ENCODE measurements around the gene PTPRG.

PTPRG gene

DNA sequence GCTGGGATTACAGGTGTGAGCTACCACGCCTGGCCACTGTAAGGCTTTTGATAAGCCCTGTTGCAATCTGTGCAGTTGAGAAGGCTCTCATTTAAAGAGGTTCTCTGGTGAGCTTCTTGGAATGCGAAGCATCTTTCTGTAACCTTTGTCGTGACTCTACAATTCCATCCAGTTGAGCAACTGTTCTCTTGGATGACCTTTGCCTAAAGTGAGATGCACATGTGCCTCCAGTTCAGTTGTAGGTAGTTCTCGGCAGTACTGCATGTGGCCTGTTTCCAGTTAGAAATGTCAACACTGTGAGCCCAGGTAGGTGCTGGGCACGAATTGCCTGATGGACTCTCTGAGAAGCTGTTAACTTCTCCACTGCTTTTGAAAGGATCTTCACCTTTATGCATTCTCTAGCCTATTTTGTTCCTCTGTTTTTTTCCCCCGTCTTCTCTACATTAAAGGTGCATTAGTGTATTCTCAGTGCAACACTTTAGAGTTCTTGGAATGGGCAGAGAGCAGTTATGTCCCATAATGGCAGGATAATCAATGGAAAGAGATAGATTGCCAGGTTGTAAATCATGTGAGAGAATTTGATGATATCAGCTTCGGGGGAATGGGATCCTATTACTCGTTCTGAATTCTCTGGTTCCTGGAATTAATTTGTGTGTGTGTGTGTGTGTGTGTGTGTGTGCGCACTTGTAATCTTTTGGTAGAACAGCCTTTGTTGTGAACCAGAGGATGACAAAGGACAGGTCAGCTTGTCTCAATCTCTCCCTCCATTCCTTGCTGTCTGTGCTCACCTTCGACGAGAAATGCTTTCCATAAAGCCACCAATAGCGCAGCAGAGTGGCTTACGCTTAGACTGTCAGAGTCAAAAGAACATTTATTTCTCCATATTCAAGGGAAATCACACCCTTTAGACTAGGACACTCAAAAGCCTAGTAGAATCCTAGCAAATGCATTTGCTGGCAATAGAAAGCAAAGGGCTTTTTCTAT, 51.1 kb downstream of the PTPRG start:
- H4K20me1 ChIP-seq (ENCODE audit: insufficient read depth, low read length), result 0 out of 2 replicates have a peak, but pooled peaks cover 3% of the 10 kb centered on the region
- H3K4me2 ChIP-seq (ENCODE audit: low read length), result no peak overlapping the region
- H2AFZ ChIP-seq (ENCODE audit: low read depth, low read length), result no peak overlapping the region
- no peak overlapping the region for H3K4me3 ChIP-seq (ENCODE audit: low read length)
- no peaks in the 10 kb centered on the region for H3K36me3 ChIP-seq (replicated peaks; ENCODE audit: low read depth, low read length)
- TF ChIP-seq, protein P1, sequence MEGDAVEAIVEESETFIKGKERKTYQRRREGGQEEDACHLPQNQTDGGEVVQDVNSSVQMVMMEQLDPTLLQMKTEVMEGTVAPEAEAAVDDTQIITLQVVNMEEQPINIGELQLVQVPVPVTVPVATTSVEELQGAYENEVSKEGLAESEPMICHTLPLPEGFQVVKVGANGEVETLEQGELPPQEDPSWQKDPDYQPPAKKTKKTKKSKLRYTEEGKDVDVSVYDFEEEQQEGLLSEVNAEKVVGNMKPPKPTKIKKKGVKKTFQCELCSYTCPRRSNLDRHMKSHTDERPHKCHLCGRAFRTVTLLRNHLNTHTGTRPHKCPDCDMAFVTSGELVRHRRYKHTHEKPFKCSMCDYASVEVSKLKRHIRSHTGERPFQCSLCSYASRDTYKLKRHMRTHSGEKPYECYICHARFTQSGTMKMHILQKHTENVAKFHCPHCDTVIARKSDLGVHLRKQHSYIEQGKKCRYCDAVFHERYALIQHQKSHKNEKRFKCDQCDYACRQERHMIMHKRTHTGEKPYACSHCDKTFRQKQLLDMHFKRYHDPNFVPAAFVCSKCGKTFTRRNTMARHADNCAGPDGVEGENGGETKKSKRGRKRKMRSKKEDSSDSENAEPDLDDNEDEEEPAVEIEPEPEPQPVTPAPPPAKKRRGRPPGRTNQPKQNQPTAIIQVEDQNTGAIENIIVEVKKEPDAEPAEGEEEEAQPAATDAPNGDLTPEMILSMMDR (IDR thresholded peaks at IDR 0.05; ENCODE audit: low read depth, low read length), result no peak
- no peak for TF ChIP-seq EZH2phosphoT487 (IDR thresholded peaks at IDR 0.05; ENCODE audit: low read depth)
- no peak overlapping the region for H3K9ac ChIP-seq (ENCODE audit: low read length)
- H3K9me3 ChIP-seq (ENCODE audit: insufficient read depth, low read length), result no peaks in the 10 kb centered on the region
- H3K4me1 ChIP-seq (ENCODE audit: low read length), result no peaks in the 10 kb centered on the region
- H3K27ac ChIP-seq (ENCODE audit: low read length), result no peak overlapping the region
- H3K79me2 ChIP-seq (ENCODE audit: low read length), result no peaks in the 10 kb centered on the region
- no peaks in the 10 kb centered on the region for H3K27me3 ChIP-seq (ENCODE audit: low read depth, low read length)

DNA sequence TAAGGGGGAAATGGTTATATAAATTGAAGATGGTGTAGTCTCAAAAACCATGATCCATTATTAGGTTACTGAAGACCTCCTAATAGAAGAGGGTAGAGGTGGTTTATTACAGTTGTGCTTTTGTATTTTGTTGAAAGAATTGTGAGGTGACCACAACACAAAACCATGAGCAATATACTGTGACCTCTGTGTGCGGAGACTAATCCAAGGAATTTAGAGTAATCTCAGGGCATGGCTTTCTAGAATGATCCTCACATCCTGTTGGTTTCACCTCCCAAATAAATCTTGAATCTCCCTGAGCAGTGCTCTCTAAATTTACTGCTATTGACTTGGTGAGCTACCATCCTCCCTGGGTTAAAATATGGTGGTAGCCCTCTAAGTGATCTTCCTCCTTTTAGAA, 52.3 kb downstream of the PTPRG start:
- no peak overlapping the region for H3K27ac ChIP-seq (ENCODE audit: low read length)
- H2AFZ ChIP-seq (ENCODE audit: low read depth, low read length), result no peak overlapping the region
- no peak overlapping the region for H3K4me2 ChIP-seq (ENCODE audit: low read length)
- no peaks in the 10 kb centered on the region for H3K9me3 ChIP-seq (ENCODE audit: insufficient read depth, low read length)
- no peaks in the 10 kb centered on the region for H3K36me3 ChIP-seq (replicated peaks; ENCODE audit: low read depth, low read length)
- H3K4me3 ChIP-seq (ENCODE audit: low read length), result no peak overlapping the region
- H3K27me3 ChIP-seq (ENCODE audit: low read depth, low read length), result no peaks in the 10 kb centered on the region
- H3K9ac ChIP-seq (ENCODE audit: low read length), result no peak overlapping the region
- H3K4me1 ChIP-seq (ENCODE audit: low read length), result no peaks in the 10 kb centered on the region
- 0 out of 2 replicates have a peak, but pooled peaks cover 3% of the 10 kb centered on the region for H4K20me1 ChIP-seq (ENCODE audit: insufficient read depth, low read length)
- no peaks in the 10 kb centered on the region for H3K79me2 ChIP-seq (ENCODE audit: low read length)
- no peak for TF ChIP-seq EZH2phosphoT487 (IDR thresholded peaks at IDR 0.05; ENCODE audit: low read depth)
- TF ChIP-seq, protein P1 (IDR thresholded peaks at IDR 0.05; ENCODE audit: low read depth, low read length), result no peak

DNA sequence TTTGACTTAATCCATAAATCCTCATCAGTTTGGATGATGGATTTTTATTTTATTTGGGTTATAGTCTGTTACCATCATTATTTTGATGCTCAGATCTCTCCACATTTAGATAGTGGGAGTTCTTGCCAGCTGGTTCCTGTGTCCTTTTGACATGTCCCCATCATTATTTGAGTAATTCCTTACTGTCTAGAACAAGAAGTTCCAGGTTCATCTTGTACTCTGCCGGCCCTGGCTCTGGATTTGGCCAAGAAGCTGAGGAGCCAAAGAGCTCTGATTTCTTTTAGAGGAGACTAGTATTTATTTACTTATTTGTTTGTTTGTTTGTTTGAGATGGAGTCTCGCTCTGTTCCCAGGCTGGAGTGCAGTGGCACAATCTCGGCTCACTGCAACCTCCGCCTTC, 54.3 kb downstream of the PTPRG start:
- Histone ChIP-seq H2AFZ (ENCODE audit: low read depth, low read length) (no peak overlapping the region), H3K4me2 (ENCODE audit: low read length) (no peak overlapping the region), H3K4me3 (ENCODE audit: low read length) (no peak overlapping the region), H4K20me1 (ENCODE audit: insufficient read depth, low read length) (0 out of 2 replicates have a peak, but pooled peaks cover 3% of the 10 kb centered on the region), H3K36me3 (replicated peaks; ENCODE audit: low read depth, low read length) (no peaks in the 10 kb centered on the region), H3K27me3 (ENCODE audit: low read depth, low read length) (no peaks in the 10 kb centered on the region), H3K4me1 (ENCODE audit: low read length) (no peaks in the 10 kb centered on the region), H3K9ac (ENCODE audit: low read length) (no peak overlapping the region), H3K79me2 (ENCODE audit: low read length) (no peaks in the 10 kb centered on the region), H3K9me3 (ENCODE audit: insufficient read depth, low read length) (no peaks in the 10 kb centered on the region), H3K27ac (ENCODE audit: low read length) (no peak overlapping the region)
- TF ChIP-seq, protein P1 (IDR thresholded peaks at IDR 0.05; ENCODE audit: low read depth, low read length), result no peak
- no peak for TF ChIP-seq EZH2phosphoT487 (IDR thresholded peaks at IDR 0.05; ENCODE audit: low read depth)

DNA sequence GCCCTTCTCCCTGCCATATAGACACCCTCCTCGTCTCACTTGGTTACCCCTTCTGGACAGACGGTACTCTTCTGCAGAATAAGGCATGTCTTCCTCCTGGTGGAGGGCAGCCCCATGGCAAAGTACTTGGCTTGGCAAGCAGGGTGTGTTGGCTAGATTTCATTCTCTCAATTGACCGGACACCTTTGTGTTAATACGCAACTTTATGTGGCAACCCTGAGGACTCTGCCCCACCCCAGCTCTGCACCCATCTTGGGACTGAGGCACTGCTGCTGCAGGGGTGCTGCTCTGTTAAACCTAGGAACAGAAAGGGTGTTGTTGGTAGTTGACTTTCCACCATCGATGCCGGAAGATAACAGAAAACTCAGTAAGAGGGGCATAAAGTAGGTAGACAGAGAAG, 55.2 kb downstream of the PTPRG start:
- Histone ChIP-seq H3K4me2 (ENCODE audit: low read length) (no peak overlapping the region), H3K79me2 (ENCODE audit: low read length) (no peaks in the 10 kb centered on the region), H2AFZ (ENCODE audit: low read depth, low read length) (no peak overlapping the region)

More for the DNA sequence above, 55.2 kb downstream of the PTPRG start:
- no peaks in the 10 kb centered on the region for H3K27me3 ChIP-seq (ENCODE audit: low read depth, low read length)
- no peaks in the 10 kb centered on the region for H3K36me3 ChIP-seq (replicated peaks; ENCODE audit: low read depth, low read length)
- TF ChIP-seq, protein P1 (IDR thresholded peaks at IDR 0.05; ENCODE audit: low read depth, low read length), result no peak
- TF ChIP-seq EZH2phosphoT487 (IDR thresholded peaks at IDR 0.05; ENCODE audit: low read depth), result no peak
- no peaks in the 10 kb centered on the region for H3K9me3 ChIP-seq (ENCODE audit: insufficient read depth, low read length)
- peaks cover 7% of the 10 kb centered on the region for H3K4me1 ChIP-seq (ENCODE audit: low read length)
- no peak overlapping the region for H3K27ac ChIP-seq (ENCODE audit: low read length)
- no peak overlapping the region for H3K9ac ChIP-seq (ENCODE audit: low read length)
- no peak overlapping the region for H3K4me3 ChIP-seq (ENCODE audit: low read length)
- 0 out of 2 replicates have a peak, but pooled peaks cover 6% of the 10 kb centered on the region for H4K20me1 ChIP-seq (ENCODE audit: insufficient read depth, low read length)

Data from OCI-LY3 (cell line).